ENCODE data around the gene NCKIPSD. TPM values are rescaled to one million over a fixed set of nuclear protein-coding genes. Genes with fewer than 3 reads are reported as not detected.
A peak's percentile ranks its signal among the peaks of the same experiment; 100 is the strongest.

NCKIPSD gene
- total RNA-seq, 1 donor from 2014 or later: 18.3 TPM

GRCh38 chr3:48662753-48663488 lies 22.8 kb downstream of the NCKIPSD start, which contains the start of gene CELSR3:
TSS of gene CELSR3 (minus strand) at chr3:48662886. CDS start at chr3:48662634, 252 bp downstream.
- peak within 1 kb of the TSS; percentile 97 for H3K4me2 ChIP-seq (ENCODE audit: low read length)
- H3K27me3 Mint-ChIP-seq (ENCODE audit: low read depth, unreplicated experiment): no peaks in the 10 kb centered on the region
- FAIRE-seq (peak; percentile 39), DNase-seq (ENCODE audit: low read depth) (peak; percentile 84)
- peak within 1 kb of the TSS; percentile 100 for H3K27ac Mint-ChIP-seq (ENCODE audit: unreplicated experiment)
- peaks cover 26% of the 10 kb centered on the region for H3K36me3 Mint-ChIP-seq (ENCODE audit: low read depth, unreplicated experiment)
- TF ChIP-seq, protein P1, sequence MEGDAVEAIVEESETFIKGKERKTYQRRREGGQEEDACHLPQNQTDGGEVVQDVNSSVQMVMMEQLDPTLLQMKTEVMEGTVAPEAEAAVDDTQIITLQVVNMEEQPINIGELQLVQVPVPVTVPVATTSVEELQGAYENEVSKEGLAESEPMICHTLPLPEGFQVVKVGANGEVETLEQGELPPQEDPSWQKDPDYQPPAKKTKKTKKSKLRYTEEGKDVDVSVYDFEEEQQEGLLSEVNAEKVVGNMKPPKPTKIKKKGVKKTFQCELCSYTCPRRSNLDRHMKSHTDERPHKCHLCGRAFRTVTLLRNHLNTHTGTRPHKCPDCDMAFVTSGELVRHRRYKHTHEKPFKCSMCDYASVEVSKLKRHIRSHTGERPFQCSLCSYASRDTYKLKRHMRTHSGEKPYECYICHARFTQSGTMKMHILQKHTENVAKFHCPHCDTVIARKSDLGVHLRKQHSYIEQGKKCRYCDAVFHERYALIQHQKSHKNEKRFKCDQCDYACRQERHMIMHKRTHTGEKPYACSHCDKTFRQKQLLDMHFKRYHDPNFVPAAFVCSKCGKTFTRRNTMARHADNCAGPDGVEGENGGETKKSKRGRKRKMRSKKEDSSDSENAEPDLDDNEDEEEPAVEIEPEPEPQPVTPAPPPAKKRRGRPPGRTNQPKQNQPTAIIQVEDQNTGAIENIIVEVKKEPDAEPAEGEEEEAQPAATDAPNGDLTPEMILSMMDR (IDR thresholded peaks at IDR 0.05; ENCODE audit: insufficient read depth, low read depth, low read length): no peak
- TF ChIP-seq EZH2 (IDR thresholded peaks at IDR 0.05; ENCODE audit: insufficient read depth, low read length): no peak
- H3K9ac ChIP-seq (ENCODE audit: low read length): peak within 1 kb of the TSS; percentile 90
- peak within 1 kb of the TSS; percentile 89 for H2AFZ ChIP-seq (ENCODE audit: low read depth, low read length)
- peaks cover 15% of the 10 kb centered on the region for H3K4me1 ChIP-seq (ENCODE audit: insufficient read depth, low read length)
- peak within 1 kb of the TSS; percentile 65 for H3K4me3 ChIP-seq (ENCODE audit: insufficient read depth, low read depth, low read length)
- peaks cover 5% of the 10 kb centered on the region for H3K9me3 ChIP-seq (ENCODE audit: insufficient read depth, low read depth, low read length)
- H3K79me2 ChIP-seq (ENCODE audit: insufficient read depth, low read length): no peaks in the 10 kb centered on the region
- H3K27ac ChIP-seq (ENCODE audit: low read depth, low read length): peak within 1 kb of the TSS; percentile 95
- peak within 1 kb of the TSS; percentile 93 for H3K4me3 Mint-ChIP-seq (ENCODE audit: unreplicated experiment)
- H3K4me1 Mint-ChIP-seq (ENCODE audit: low read depth, unreplicated experiment): peaks cover 2% of the 10 kb centered on the region
- H3K9me3 Mint-ChIP-seq (ENCODE audit: unreplicated experiment): peaks cover 9% of the 10 kb centered on the region
- no peaks in the 10 kb centered on the region for H3K27me3 ChIP-seq (ENCODE audit: insufficient read depth, low read length)
- peaks cover 4% of the 10 kb centered on the region for H4K20me1 ChIP-seq (ENCODE audit: insufficient read depth, low read length)
- H3K36me3 ChIP-seq (ENCODE audit: insufficient read depth, low read length): no peaks in the 10 kb centered on the region

GRCh38 chr3:48662145-48662752 lies 23.5 kb downstream of the NCKIPSD start:
- peaks cover 2% of the 10 kb centered on the region for H3K4me1 Mint-ChIP-seq (ENCODE audit: low read depth, unreplicated experiment)
- no peak for DNase-seq (ENCODE audit: low read depth)

More at GRCh38 chr3:48662145-48662752, 23.5 kb downstream of the NCKIPSD start:
- Mint-ChIP-seq H3K27ac (ENCODE audit: unreplicated experiment) (no peak overlapping the region), H3K36me3 (ENCODE audit: low read depth, unreplicated experiment) (peaks cover 30% of the 10 kb centered on the region), H3K4me3 (ENCODE audit: unreplicated experiment) (peak overlapping the region; percentile 82), H3K9me3 (ENCODE audit: unreplicated experiment) (peaks cover 9% of the 10 kb centered on the region), H3K27me3 (ENCODE audit: low read depth, unreplicated experiment) (no peaks in the 10 kb centered on the region)
- no peak for TF ChIP-seq EZH2 (IDR thresholded peaks at IDR 0.05; ENCODE audit: insufficient read depth, low read length)
- TF ChIP-seq, protein P1 (IDR thresholded peaks at IDR 0.05; ENCODE audit: insufficient read depth, low read depth, low read length): no peak
- FAIRE-seq: no peak
- Histone ChIP-seq H3K79me2 (ENCODE audit: insufficient read depth, low read length) (no peaks in the 10 kb centered on the region), H3K36me3 (ENCODE audit: insufficient read depth, low read length) (no peaks in the 10 kb centered on the region), H3K4me2 (ENCODE audit: low read length) (peak overlapping the region; percentile 97), H3K27me3 (ENCODE audit: insufficient read depth, low read length) (no peaks in the 10 kb centered on the region), H3K9ac (ENCODE audit: low read length) (no peak overlapping the region), H3K4me3 (ENCODE audit: insufficient read depth, low read depth, low read length) (no peak overlapping the region), H3K27ac (ENCODE audit: low read depth, low read length) (no peak overlapping the region), H2AFZ (ENCODE audit: low read depth, low read length) (no peak overlapping the region), H3K9me3 (ENCODE audit: insufficient read depth, low read depth, low read length) (peaks cover 5% of the 10 kb centered on the region), H4K20me1 (ENCODE audit: insufficient read depth, low read length) (peaks cover 4% of the 10 kb centered on the region), H3K4me1 (ENCODE audit: insufficient read depth, low read length) (peaks cover 15% of the 10 kb centered on the region)

All from astrocyte (in vitro differentiated cells and primary cell).